Measurements from ENCODE around the gene KCNIP3.
A peak's percentile ranks its signal among the peaks of the same experiment; 100 is the strongest.
"Not testable (repeated sequence)": the region's sequence is repeated elsewhere in the genome, so short reads cannot be mapped to it uniquely, and the experiment has no call there.

Gene KCNIP3

DNA sequence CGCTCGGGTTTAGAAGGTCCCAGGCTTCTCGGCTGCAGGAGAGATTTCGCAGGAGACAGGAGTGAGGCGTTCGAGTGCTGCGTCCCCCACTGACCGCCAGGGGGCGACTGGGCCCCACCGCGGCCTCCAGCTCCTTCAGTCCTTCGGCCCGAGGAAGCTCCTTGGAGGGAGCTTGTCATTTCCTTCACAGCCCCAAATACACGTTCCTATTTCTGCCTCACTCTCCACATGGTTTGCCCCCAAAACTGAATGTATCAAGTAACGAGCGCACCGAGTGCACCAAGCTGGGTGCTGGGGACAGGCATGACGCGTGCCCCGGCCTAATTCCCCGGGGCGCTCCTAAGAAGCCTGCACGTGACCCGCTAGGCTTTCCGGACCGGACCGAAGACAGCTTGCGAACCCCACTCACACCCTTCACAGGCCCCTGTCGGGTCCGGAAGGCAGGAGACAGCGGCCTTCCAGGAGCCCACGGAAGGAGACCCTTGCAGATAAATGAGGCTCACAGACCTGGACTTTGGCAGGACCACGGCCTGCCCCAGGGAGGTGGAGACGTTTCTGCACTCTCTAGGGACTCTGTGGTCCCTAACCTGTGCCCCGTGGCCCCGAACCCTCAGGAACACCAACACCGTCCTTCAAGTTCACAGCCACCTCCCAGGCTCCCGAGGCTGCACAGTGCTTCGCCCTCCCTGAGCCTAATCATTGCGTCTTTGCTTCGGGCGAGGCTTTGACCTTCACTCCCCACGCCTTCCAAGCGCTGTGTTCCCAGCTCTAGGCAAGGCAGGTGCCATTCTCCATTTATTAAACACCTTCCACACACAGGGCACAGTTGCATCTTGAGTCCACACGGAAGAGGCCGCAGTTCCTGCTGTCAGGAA, 92.3 kb downstream of the KCNIP3 start:
- DNase-seq, result peak in 1 of 2 experiments; percentile 51

DNA sequence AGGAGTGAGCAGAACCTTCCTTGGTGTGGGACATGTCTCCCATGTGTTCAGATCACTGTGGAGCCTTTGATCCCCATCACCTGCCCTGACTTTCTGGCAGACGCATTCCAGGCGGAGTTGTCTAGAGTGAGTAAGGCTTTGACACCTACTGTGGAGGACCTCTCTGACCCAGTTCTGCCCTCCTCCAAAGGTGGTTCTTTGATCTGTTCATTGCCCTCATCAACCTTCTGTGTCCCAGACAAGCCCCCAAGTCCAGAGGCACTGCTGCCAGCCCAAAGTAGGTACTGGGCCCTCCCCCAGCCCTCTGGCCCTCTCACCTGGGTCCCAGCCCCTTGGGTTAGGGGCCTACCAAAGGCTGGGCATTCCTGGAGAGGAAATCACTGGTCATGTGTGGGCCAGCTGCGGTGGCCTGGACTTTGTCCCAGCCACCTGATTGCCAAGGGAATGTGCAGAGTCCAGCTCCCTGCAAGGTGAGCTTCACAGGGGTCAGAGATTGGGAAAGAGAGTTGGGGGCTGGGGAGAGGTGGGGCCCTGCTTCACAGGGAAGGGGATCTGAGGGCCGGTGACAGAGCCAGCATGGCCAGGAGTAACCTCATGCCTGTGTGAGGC, 93.2 kb downstream of the KCNIP3 start:
- DNase-seq, result no peak

DNA sequence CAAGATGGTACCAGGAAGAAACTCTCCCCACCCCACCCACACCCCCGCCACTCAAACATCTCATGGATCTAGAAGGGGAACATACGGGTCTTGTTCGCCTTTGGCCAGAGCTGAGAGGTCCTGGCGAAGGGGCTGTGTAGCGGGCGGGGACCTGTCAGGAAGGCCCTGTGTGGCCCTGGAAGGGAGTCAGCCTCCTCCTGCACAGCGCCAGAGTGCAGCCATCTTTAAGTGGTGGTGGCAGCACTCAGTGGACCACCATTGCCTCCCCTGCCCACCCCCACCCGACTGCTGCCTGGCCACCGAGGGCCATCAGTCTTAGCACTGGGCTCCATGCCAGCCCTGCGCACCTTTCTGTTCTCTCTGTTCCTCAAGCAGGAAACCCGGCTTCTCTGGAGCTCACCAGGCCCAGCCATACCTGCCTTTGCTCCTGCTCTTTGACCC, 93.8 kb downstream of the KCNIP3 start:
- no peak for DNase-seq

GRCh38 chr2:95391641-95392310, 94.6 kb downstream of the KCNIP3 start:
- no peak for DNase-seq

DNA sequence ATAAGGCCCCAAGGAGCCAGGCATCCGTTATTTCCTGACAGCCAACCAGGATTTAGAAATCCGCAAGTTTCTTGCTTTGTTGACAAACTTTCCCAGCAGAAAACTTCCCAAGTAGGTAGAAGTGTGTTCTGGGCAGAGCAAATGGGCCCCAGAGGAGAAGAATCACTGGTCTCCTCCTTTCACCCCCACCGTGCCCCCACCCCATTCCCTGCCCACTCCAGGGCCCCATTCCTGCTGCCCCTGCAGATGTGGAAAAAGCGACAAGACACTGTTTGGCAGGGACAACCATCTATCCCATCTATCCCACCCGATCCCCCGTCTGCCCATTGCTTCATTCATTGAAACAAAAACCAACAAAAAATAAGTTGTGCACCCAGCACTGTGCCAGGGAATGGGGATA, 95.2 kb downstream of the KCNIP3 start:
- DNase-seq, result no peak

- no peak for DNase-seq
Measured at GRCh38 chr2:95392730-95393455, 95.7 kb downstream of the KCNIP3 start.

- DNase-seq, result no peak
Measured at GRCh38 chr2:95393901-95394300, 96.8 kb downstream of the KCNIP3 start.

DNA sequence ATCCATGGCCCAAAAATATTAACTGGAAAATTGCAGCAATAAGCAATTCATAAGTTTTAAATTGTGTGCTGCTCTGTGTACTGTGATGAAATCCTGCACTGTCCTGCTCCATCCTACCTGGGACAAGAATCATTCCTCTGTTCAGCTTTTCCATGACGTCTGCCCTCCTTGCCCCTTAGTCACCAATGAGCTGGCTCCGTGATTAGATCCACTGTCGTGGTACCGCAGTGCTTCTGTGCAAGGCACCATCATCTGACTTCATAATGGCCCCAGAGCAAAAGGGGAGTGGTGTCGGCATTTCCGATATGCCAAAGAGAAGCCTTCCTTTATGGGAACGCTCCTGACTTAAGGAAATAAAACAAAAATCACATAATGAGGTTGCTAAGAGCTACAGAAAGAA, 101.9 kb downstream of the KCNIP3 start:
- DNase-seq, result no peak

DNA sequence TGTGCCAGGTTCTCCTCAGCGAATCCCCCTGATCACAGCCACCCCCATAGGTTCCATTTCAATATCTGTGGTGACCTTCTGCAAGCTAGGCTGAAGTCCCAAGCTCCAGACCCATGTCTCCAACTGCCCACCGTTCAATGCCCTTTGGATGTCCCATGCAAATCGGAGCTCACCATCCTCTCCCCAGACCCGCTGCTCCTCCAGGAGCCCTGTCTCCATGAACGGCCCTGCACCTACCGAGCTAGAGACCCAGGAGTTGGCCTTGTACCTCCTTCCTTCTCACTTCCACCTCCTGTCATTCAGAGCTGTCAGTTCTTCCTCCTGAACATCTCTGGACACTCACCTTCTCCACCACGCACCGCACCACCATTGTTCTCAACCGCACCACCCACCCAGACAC, 104.3 kb downstream of the KCNIP3 start:
- DNase-seq, result no peak

GRCh38 chr2:95402004-95402369, 104.8 kb downstream of the KCNIP3 start:
- DNase-seq, result peak in 1 of 2 experiments; percentile 53

- DNase-seq, result peak; percentile 70 to 96
Measured at GRCh38 chr2:95402370-95403203, 105.4 kb downstream of the KCNIP3 start, which contains the start of gene FAHD2A. TSS of gene FAHD2A (plus strand) at chr2:95402708. CDS start at chr2:95405559, 2,851 bp downstream.

GRCh38 chr2:95403204-95403721, 106.1 kb downstream of the KCNIP3 start:
- peak in 1 of 2 experiments; percentile 38 for DNase-seq

GRCh38 chr2:95403824-95404223, 106.7 kb downstream of the KCNIP3 start:
- DNase-seq, result not testable (repeated sequence)

DNA sequence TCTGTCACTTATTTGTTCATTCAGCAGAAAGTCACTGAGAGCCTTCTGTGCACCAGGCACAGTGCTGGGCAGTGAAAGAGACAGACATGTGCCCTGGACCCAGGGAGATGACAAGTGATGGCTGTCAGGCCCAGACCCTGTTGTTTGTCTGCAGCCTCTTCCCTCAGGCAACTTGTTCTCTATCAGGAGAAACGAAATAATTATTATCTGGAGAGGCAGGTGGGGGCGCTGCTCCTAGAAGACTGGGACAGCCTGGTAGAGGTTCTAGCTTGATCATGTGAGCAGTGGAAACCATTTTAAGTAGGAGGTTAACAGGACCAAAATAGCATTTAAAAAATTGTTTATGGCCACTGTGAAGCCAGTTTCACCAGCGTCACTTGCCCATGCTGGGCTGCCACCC, 107.5 kb downstream of the KCNIP3 start:
- not testable (repeated sequence) for DNase-seq

DNA sequence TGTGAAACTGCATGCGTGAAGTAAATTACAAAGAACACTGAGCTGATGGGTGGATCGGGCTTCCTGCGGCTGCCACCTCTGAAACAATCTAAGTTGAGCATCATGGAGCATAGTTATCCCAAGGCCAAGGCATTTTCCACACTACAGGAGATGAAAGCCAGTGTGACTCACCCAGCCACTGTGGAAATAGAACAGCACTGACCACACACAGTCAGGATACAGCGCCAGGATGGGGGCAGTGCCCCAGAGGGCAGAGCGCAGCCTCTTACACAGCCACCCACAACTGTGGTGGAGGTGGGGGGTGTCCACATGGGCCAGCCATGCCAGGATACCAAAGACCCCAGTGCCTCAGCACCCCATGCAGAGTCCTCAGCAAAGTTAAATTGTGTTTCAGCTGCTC, 114.1 kb downstream of the KCNIP3 start:
- not testable (repeated sequence) for DNase-seq

- peak; percentile 59 to 76 for DNase-seq
Measured at GRCh38 chr2:95414015-95414594, 117.0 kb downstream of the KCNIP3 start.

DNA sequence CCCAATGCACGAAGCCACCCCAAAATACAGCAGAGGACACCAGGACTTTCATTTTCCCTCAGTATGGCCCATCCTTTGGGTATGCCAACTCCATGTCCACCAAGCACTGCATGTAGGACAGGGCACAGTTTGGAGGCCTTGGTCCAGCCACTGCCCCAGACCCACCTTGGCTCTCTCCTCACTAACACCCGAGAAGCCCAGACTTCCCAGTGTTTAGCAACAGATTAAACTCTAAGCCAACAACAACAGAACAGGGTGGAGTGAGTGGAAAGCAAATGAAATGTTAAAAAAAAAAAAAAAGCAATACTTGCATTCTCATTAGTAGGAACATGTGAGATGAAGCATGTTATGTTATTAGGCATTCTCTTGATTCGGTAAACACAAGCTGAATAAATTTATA, 118.0 kb downstream of the KCNIP3 start:
- not testable (repeated sequence) for DNase-seq

DNA sequence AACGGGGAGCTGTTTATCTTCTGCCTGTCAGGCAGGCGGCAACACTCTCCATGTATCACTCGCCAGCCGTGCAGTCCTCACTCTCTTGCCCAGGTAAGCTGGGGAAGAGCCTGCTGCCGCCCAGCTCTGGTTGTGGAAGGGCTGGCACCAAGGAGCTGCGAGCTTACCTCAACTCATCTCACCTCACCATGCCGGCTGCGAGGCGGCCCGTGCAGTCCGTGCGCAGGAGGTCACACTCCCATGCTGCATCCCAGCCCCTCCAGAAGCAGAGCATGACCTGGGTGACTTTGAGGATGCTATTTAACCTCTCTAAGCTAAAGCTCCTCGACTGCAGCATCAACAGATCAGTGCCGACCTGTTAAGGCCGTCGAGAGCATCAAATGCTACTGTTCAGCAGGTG, 118.4 kb downstream of the KCNIP3 start:
- not testable (repeated sequence) for DNase-seq

DNA sequence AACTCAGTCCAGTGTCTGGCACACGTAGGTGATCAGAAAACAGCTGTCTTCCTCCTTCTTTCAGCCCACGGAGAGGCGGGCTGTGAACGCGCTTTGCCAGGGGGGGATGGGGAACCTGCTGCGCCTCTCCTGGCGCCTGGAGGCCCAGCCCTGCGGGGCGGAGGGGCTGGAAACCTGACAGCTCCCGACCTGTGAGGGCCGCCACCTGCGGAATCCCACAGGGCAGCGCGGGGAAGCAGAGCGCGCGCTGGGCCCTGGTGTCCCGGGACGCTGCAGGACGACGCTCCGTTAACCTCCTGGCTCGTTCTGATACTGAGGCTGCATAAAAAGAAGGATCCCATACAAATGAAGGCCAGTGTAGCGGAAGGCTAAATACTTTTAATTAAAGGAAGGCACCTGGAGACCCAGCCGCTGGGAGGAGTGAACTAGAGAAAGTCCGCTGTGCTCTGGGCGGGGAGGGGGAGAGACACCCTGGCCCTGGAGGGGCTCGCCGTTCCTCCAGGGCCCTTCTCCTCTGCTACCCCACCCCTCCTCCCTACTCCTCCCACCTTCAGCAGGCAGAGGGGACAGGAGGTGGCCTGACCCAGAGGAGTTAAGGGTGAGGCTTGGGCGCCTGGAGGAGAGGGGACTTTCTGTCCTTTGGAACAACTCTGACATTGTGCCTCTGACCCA, 130.2 kb downstream of the KCNIP3 start:
- DNase-seq, result not testable (repeated sequence)

GRCh38 chr2:95429748-95430467, 132.8 kb downstream of the KCNIP3 start:
- not testable (repeated sequence) for DNase-seq

All from NCI-H526 (cell line).